Measurements from ENCODE around the gene INPP5A. TPM values are rescaled to one million over a fixed set of nuclear protein-coding genes. Genes with fewer than 3 reads are reported as not detected.

The INPP5A gene
- total RNA-seq, 1 experiment from 2014 or later, result 16.6 TPM

- DNase-seq, result no peak
- CTCF ChIA-PET, result no interaction called here
- Mint-ChIP-seq H3K4me3 (ENCODE audit: low read depth, unreplicated experiment) (no peak overlapping the region), H3K27me3 (ENCODE audit: unreplicated experiment) (no peaks in the 10 kb centered on the region), H3K27ac (ENCODE audit: unreplicated experiment) (no peak overlapping the region), H3K4me1 (ENCODE audit: low read depth, unreplicated experiment) (no peaks in the 10 kb centered on the region), H3K36me3 (ENCODE audit: insufficient read depth, unreplicated experiment) (no peaks in the 10 kb centered on the region), H3K9me3 (ENCODE audit: low read depth, unreplicated experiment) (no peaks in the 10 kb centered on the region)
- intact Hi-C loops (cut with micrococcal nuclease; ENCODE audit: unreplicated experiment), result no loop called here
- no TSS peak for BruUV-seq (replicated peaks)
- no peak for TF ChIP-seq CTCF (IDR thresholded peaks at IDR 0.05; ENCODE audit: unreplicated experiment)
These were observed 245.8 kb downstream of the INPP5A start for GRCh38 chr10:132783165-132783939.

- intact Hi-C loops (cut with micrococcal nuclease; ENCODE audit: unreplicated experiment), result no loop called here
- Mint-ChIP-seq H3K27me3 (ENCODE audit: unreplicated experiment) (no peaks in the 10 kb centered on the region), H3K36me3 (ENCODE audit: insufficient read depth, unreplicated experiment) (no peaks in the 10 kb centered on the region), H3K9me3 (ENCODE audit: low read depth, unreplicated experiment) (no peaks in the 10 kb centered on the region), H3K4me3 (ENCODE audit: low read depth, unreplicated experiment) (no peak overlapping the region), H3K27ac (ENCODE audit: unreplicated experiment) (no peak overlapping the region), H3K4me1 (ENCODE audit: low read depth, unreplicated experiment) (no peaks in the 10 kb centered on the region)
- no peak for DNase-seq
- TF ChIP-seq CTCF (IDR thresholded peaks at IDR 0.05; ENCODE audit: unreplicated experiment), result no peak
- no TSS peak for BruUV-seq (replicated peaks)
- CTCF ChIA-PET, result no interaction called here
These were observed 246.6 kb downstream of the INPP5A start for GRCh38 chr10:132783940-132784865.

- TF ChIP-seq CTCF (IDR thresholded peaks at IDR 0.05; ENCODE audit: unreplicated experiment), result no peak
- Mint-ChIP-seq H3K27ac (ENCODE audit: unreplicated experiment) (no peak overlapping the region), H3K27me3 (ENCODE audit: unreplicated experiment) (no peaks in the 10 kb centered on the region), H3K4me3 (ENCODE audit: low read depth, unreplicated experiment) (no peak overlapping the region), H3K36me3 (ENCODE audit: insufficient read depth, unreplicated experiment) (no peaks in the 10 kb centered on the region), H3K9me3 (ENCODE audit: low read depth, unreplicated experiment) (no peaks in the 10 kb centered on the region), H3K4me1 (ENCODE audit: low read depth, unreplicated experiment) (no peaks in the 10 kb centered on the region)
- intact Hi-C loops (cut with micrococcal nuclease; ENCODE audit: unreplicated experiment), result no loop called here
- no TSS peak for BruUV-seq (replicated peaks)
- CTCF ChIA-PET, result no interaction called here
- no peak for DNase-seq
These were observed 247.5 kb downstream of the INPP5A start for GRCh38 chr10:132784866-132785722.

GRCh38 chr10:132785723-132786475 lies 248.3 kb downstream of the INPP5A start, which contains the start of gene NKX6-2:
TSS of gene NKX6-2 (minus strand) at chr10:132786147. CDS start at chr10:132785948, 199 bp downstream.
- no TSS peak for BruUV-seq (replicated peaks)
- Mint-ChIP-seq H3K27me3 (ENCODE audit: unreplicated experiment) (no peaks in the 10 kb centered on the region), H3K4me3 (ENCODE audit: low read depth, unreplicated experiment) (no peak within 1 kb of the TSS), H3K4me1 (ENCODE audit: low read depth, unreplicated experiment) (no peaks in the 10 kb centered on the region), H3K9me3 (ENCODE audit: low read depth, unreplicated experiment) (no peaks in the 10 kb centered on the region), H3K36me3 (ENCODE audit: insufficient read depth, unreplicated experiment) (no peaks in the 10 kb centered on the region), H3K27ac (ENCODE audit: unreplicated experiment) (no peak within 1 kb of the TSS)
- TF ChIP-seq CTCF (IDR thresholded peaks at IDR 0.05; ENCODE audit: unreplicated experiment), result no peak
- no peak for DNase-seq
- CTCF ChIA-PET, result no interaction called here
- intact Hi-C loops (cut with micrococcal nuclease; ENCODE audit: unreplicated experiment), result no loop called here

All from Calu3 (cell line).